ENCODE data around the gene PARD3. TPM values are rescaled to one million over a fixed set of nuclear protein-coding genes. Genes with fewer than 3 reads are reported as not detected.

The PARD3 gene
- total RNA-seq, 3 donors from 2014 or later (not counting 1 experiment from before 2014, with no cell fraction given), result 0.14 to 0.49 (median 0.38) TPM

DNA sequence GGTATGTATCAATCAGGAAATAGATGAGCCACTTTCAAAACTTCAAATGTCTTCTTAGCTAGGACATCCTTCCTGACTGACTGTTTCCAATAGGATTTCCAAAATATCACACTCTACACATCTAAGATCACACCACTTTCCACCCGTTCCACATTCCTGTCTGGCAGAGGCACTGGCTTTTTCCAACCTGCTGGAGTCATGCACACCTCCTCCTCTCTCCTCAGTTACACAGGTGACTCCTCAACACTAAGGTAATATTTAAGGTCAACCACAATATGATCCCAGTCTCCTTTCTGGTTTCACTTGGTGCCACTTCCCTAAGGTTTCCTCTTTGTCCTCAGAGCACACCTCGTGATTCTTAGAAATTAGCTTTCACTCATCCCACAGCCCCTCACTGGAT lies 196.5 kb downstream of the PARD3 start:
- peaks cover 14 to 19% of the 10 kb centered on the region in 2 donors for H3K27me3 Mint-ChIP-seq (ENCODE audit: low read depth in 2 of 2)
- Histone ChIP-seq H3K9me3 (ENCODE audit: control insufficient read depth, insufficient read depth, low read length) (no peaks in the 10 kb centered on the region), H3K36me3 (ENCODE audit: control insufficient read depth, insufficient read depth, low read length) (no peaks in the 10 kb centered on the region), H3K4me3 (ENCODE audit: low read length) (no peak overlapping the region), H3K27me3 (ENCODE audit: control insufficient read depth, insufficient read depth, low read length) (no peaks in the 10 kb centered on the region), H3K27ac (ENCODE audit: low read length) (no peak overlapping the region), H3K4me1 (ENCODE audit: control insufficient read depth, insufficient read depth, low read length) (no peaks in the 10 kb centered on the region)
- H3K4me3 Mint-ChIP-seq, result no peak overlapping the region
- no peak for DNase-seq
- intact Hi-C loops (cut with micrococcal nuclease), result no loop called here
- no peaks in the 10 kb centered on the region for H3K4me1 Mint-ChIP-seq
- WGBS (ENCODE audit: insufficient coverage), result 77% methylated on average over 2 of the region's 2 CpGs
- TF ChIP-seq, protein P1, sequence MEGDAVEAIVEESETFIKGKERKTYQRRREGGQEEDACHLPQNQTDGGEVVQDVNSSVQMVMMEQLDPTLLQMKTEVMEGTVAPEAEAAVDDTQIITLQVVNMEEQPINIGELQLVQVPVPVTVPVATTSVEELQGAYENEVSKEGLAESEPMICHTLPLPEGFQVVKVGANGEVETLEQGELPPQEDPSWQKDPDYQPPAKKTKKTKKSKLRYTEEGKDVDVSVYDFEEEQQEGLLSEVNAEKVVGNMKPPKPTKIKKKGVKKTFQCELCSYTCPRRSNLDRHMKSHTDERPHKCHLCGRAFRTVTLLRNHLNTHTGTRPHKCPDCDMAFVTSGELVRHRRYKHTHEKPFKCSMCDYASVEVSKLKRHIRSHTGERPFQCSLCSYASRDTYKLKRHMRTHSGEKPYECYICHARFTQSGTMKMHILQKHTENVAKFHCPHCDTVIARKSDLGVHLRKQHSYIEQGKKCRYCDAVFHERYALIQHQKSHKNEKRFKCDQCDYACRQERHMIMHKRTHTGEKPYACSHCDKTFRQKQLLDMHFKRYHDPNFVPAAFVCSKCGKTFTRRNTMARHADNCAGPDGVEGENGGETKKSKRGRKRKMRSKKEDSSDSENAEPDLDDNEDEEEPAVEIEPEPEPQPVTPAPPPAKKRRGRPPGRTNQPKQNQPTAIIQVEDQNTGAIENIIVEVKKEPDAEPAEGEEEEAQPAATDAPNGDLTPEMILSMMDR (IDR thresholded peaks at IDR 0.05), result no peak
- H3K9me3 Mint-ChIP-seq, result no peaks in the 10 kb centered on the region
- H3K27ac Mint-ChIP-seq, result no peak overlapping the region
- no peak for ATAC-seq
- H3K36me3 Mint-ChIP-seq, result no peaks in the 10 kb centered on the region

DNA sequence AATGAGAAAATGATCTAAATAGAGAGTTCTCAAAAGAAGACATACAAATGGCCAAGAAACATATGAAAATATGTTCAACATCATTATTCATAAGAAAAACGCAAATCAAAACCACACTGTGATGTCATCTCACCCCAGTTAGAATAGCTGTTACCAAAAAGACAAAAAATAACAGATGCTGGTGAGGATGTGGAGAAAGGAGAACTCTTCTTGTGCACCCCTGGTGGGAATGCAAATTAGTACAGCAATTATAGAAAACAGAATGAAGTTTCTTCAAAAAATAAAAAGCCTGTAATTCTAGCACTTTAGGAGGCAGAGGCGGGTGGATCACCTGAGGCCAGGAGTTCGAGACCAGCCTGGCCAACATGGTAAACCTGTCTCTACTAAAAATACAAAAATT lies 199.3 kb downstream of the PARD3 start:
- Mint-ChIP-seq H3K9me3 (no peaks in the 10 kb centered on the region), H3K36me3 (no peaks in the 10 kb centered on the region), H3K4me1 (no peaks in the 10 kb centered on the region), H3K27ac (no peak overlapping the region), H3K4me3 (no peak overlapping the region), H3K27me3 (ENCODE audit: low read depth in 2 of 2) (peaks cover 15 to 17% of the 10 kb centered on the region in 2 donors)
- Histone ChIP-seq H3K4me3 (ENCODE audit: low read length) (no peak overlapping the region), H3K4me1 (ENCODE audit: control insufficient read depth, insufficient read depth, low read length) (no peaks in the 10 kb centered on the region), H3K36me3 (ENCODE audit: control insufficient read depth, insufficient read depth, low read length) (no peaks in the 10 kb centered on the region), H3K27me3 (ENCODE audit: control insufficient read depth, insufficient read depth, low read length) (no peaks in the 10 kb centered on the region), H3K27ac (ENCODE audit: low read length) (no peak overlapping the region), H3K9me3 (ENCODE audit: control insufficient read depth, insufficient read depth, low read length) (no peaks in the 10 kb centered on the region)
- TF ChIP-seq, protein P1 (IDR thresholded peaks at IDR 0.05), result no peak
- DNase-seq, result no peak
- WGBS (ENCODE audit: insufficient coverage), result 80% methylated on average over 2 of the region's 3 CpGs
- no peak for ATAC-seq
- intact Hi-C loops (cut with micrococcal nuclease), result no loop called here

DNA sequence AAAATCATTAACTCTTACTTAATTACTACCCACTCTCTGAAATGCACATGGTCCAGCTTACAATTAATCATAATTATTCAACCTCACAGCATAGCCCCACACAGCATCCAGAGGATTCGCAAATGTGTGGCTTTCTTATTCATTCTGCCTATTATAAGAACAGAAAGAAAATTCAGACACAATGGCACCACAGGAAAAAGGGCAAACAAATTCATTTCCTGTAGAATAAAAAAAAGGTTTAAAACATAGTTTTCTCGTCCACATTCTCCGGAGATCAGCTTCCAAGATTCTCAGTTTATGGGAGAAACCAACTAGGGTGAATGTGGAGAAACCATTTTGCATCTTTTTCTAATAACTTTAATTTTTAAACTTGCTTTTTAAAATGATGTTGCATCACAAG lies 201.6 kb downstream of the PARD3 start:
- H3K4me3 Mint-ChIP-seq, result no peak overlapping the region
- intact Hi-C loops (cut with micrococcal nuclease), result no loop called here
- H3K27me3 Mint-ChIP-seq (ENCODE audit: low read depth in 2 of 2), result peaks cover 7 to 17% of the 10 kb centered on the region in 2 donors
- Histone ChIP-seq H3K27ac (ENCODE audit: low read length) (no peak overlapping the region), H3K4me1 (ENCODE audit: control insufficient read depth, insufficient read depth, low read length) (no peaks in the 10 kb centered on the region), H3K36me3 (ENCODE audit: control insufficient read depth, insufficient read depth, low read length) (no peaks in the 10 kb centered on the region), H3K4me3 (ENCODE audit: low read length) (no peak overlapping the region), H3K27me3 (ENCODE audit: control insufficient read depth, insufficient read depth, low read length) (no peaks in the 10 kb centered on the region), H3K9me3 (ENCODE audit: control insufficient read depth, insufficient read depth, low read length) (no peaks in the 10 kb centered on the region)
- WGBS (ENCODE audit: insufficient coverage), result 88% methylated on average over 3 of the region's 3 CpGs
- TF ChIP-seq, protein P1 (IDR thresholded peaks at IDR 0.05), result no peak
- no peaks in the 10 kb centered on the region for H3K36me3 Mint-ChIP-seq
- no peaks in the 10 kb centered on the region for H3K9me3 Mint-ChIP-seq
- ATAC-seq (no peak), DNase-seq (no peak)
- H3K4me1 Mint-ChIP-seq, result no peaks in the 10 kb centered on the region
- H3K27ac Mint-ChIP-seq, result no peak overlapping the region

DNA sequence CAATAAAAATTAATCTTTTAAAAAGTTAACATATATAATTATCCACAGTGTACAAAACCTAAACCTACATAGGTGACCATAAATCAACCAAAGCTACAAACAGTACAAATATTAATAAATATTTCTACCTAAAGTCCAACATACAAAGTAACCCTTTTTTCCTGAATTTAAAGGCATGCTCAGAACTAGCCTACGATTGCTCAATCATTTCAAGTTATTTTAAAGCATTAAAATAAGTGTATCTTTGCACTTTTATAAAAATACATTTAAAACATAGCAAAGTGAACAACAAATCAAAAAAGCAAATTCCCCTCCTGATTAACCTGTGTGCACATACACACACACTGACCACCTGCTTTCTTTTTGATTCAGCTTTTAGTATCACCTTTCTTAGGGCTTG lies 202.2 kb downstream of the PARD3 start:
- Histone ChIP-seq H3K27me3 (ENCODE audit: control insufficient read depth, insufficient read depth, low read length) (no peaks in the 10 kb centered on the region), H3K4me3 (ENCODE audit: low read length) (no peak overlapping the region), H3K4me1 (ENCODE audit: control insufficient read depth, insufficient read depth, low read length) (no peaks in the 10 kb centered on the region), H3K27ac (ENCODE audit: low read length) (no peak overlapping the region), H3K9me3 (ENCODE audit: control insufficient read depth, insufficient read depth, low read length) (no peaks in the 10 kb centered on the region), H3K36me3 (ENCODE audit: control insufficient read depth, insufficient read depth, low read length) (no peaks in the 10 kb centered on the region)
- H3K9me3 Mint-ChIP-seq, result no peaks in the 10 kb centered on the region
- intact Hi-C loops (cut with micrococcal nuclease), result no loop called here
- peaks cover 7 to 17% of the 10 kb centered on the region in 2 donors for H3K27me3 Mint-ChIP-seq (ENCODE audit: low read depth in 2 of 2)
- H3K4me1 Mint-ChIP-seq, result no peaks in the 10 kb centered on the region
- H3K36me3 Mint-ChIP-seq, result no peaks in the 10 kb centered on the region
- H3K27ac Mint-ChIP-seq, result no peak overlapping the region
- no peak for ATAC-seq
- no peak for DNase-seq
- no peak overlapping the region for H3K4me3 Mint-ChIP-seq
- TF ChIP-seq, protein P1 (IDR thresholded peaks at IDR 0.05), result no peak
- 40% methylated on average over 1 of the region's 1 CpG for WGBS (ENCODE audit: insufficient coverage)
